HG03442 (cell line): ENCODE data around the gene PIH1D2.
"Not testable (repeated sequence)": the region's sequence is repeated elsewhere in the genome, so short reads cannot be mapped to it uniquely, and the experiment has no call there.

Experiments used
- ATAC-seq: cut with Tn5 transposase; IDR thresholded peaks from one replicate; pipeline ENCODE4 v1.9.1; 2021; ENCODE audit warnings: mild to moderate bottlenecking, moderate library complexity; ENCODE audit not compliant: unreplicated experiment

PIH1D2 gene

DNA sequence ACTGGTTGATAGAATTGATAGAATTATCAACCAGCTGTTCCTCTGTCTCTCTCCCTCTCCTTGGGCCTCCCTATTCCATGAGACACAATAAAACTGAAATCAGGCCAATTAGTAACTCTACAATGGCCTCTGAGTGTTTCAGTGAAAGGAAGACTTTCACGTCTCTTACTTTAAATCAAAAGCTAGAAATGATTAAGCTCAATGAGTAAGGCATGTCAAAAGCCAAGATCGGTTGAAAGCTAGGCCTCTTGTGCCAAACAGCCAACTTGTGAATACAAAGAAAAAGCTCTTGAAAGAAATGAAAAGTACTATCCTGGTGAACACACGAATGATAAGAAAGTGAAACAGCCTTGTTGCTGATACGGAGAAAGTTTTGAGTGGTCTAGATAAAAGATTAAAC, 16.6 kb downstream of the PIH1D2 start:
- no peak for ATAC-seq

DNA sequence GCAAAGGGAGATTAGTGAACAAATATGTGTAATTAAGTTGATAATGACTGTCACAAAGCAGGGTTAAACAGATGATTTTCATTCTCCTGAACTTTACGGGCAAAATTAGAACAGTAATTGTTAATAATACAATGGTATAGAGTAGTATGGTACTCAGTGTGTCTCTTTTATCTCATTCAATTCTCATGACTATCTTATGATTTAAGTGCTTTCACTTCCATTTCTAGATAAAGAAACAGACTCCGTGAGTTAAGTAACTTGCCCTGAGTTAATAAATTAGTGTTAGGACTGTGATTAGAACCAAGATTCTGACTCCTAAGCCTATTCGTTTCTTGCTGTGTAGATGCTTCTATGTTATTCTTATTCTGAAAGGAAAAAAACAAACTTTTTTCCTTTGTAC, 22.0 kb downstream of the PIH1D2 start:
- no peak for ATAC-seq

DNA sequence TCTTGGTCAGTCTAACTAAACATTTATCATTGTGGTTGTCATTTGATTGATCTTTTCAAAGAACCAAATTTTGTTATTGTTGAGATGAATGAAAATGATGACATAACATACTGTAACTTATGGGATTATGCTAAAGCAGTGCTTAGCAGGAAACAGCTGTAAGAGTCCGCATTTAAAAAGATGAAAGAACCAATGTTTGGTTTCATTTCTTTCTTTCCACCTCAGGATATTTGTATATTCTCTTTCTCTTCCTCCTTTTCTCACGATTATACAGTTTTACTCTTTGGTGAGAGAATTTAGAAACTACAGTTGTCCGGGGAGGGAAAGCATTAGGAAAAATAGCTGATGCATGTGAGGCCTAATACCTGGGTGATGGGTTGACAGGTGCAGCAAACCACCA, 23.1 kb downstream of the PIH1D2 start:
- peak; percentile 78 for ATAC-seq

DNA sequence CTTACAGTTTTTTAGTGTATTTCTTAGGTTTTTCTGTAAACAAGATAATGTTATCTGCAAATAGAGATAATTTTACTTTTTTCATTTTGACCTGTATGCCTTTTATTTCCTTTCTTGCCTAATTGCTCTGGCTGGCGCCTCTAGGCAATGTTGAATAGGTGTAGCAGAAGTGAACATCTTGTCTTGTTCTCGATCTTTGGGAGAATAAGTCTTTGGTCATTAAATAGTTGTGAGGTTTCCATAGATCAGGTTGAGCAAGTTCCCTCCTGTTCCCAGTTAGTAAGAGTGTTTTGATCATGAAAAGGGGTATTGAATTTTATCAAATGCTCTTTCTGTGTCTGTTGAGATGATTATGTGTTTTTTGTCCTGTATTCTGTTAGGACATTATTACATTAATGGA, 24.0 kb downstream of the PIH1D2 start:
- no peak for ATAC-seq

DNA sequence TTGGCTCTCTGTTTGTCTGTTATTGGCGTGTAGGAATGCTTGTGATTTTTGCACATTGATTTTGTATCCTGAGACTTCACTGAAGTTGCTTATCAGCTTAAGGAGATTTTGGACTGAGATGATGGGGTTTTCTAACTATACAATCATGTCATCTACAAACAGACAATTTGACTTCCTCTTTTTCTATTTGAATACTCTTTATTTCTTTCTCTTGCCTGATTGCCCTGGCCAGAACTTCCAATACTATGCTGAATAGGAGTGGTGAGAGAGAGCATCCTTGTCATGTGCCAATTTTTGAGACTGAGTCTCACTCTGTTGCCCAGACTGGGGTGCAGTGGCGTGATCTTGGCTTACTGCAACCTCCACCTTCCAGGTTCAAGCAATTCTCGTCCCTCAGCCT, 25.6 kb downstream of the PIH1D2 start:
- not testable (repeated sequence) for ATAC-seq

DNA sequence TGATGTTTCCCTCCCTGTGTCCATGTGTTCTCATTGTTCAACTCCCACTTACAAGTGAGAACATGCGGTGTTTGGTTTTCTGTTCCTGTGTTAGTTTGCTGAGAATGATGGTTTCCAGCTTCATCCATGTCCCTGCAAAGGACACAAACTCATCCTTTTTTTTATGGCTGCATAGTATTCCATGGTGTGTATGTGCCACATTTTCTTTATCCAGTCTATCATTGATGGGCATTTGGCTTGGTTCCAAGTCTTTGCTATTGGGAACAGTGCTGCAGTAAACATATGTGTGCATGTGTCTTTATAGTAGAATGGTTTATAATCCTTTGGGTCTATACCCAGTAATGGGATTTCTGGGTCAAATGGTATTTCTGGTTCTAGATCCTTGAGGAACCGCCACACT, 27.2 kb downstream of the PIH1D2 start:
- not testable (repeated sequence) for ATAC-seq

DNA sequence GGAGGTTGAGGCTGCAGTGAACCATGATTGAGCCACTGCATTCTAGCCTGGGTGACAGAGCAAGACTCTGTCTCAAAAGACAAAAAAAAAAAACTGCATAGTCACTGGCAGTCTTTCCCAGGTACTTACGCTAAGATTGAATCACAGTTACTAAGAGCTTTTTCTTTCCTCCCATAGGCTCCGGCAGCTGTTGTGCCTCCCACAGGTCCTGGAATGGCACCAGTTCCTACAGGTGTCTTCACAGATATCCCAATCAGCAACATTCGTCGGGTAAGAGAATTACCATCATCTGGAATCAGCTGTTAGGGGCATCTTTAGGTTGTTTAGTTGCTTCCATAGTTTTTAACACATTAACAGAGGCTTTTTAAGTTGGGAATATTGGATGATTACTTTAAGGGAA, 28.9 kb downstream of the PIH1D2 start:
- ATAC-seq: no peak

DNA sequence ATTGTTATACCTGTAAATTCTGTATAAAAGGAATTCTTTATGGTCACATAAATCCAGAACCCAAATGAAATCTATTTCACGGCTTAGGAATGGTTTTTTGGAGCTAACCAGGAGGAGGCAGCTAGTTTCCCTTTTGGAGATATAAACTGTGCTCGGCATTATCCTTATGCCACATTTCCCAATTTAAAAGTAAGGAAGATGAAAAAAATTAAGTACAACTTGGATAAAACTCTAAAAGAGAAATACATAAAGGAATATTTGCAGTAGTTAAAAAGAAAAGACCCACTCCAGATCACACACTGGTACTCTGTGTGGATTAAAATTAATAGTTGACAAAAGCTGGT, 30.9 kb downstream of the PIH1D2 start:
- ATAC-seq: no peak

DNA sequence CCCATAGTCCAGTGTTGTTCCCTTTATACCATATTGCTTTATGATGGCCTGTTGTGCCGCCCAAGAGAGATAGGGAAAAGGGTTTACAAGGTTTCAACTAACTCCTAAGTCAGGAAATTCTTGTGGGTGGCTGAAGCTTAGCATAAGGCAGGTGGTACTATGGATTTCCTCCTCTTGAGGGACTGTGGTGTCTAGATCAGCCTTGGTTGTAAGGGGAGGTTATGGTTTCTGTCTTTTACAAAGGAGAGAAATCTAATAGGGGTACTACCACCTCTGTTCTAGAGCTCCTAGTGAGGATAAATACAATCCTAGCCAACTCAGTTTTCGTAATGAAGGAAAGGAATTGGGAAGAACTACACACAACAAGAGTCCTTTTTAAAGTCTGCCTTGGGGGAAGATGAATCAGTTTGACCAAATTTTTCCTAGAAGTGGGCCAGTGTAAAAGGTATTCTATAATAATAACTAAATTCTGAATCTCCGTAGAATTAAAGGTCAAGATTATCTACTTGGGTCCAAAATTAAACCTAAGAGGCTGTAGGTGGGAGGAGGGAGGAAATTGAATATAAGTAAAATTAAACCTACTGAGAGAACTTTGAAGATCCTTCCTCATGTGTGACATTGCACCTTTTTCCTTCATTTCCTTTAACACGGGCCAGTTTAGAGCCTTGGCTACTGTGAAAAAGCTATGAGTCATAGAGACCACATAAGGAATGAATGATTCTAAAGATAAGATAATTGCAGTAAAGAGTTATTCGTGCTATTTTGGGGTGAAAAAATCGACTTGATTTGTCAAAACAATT, 31.5 kb downstream of the PIH1D2 start:
- no peak for ATAC-seq

DNA sequence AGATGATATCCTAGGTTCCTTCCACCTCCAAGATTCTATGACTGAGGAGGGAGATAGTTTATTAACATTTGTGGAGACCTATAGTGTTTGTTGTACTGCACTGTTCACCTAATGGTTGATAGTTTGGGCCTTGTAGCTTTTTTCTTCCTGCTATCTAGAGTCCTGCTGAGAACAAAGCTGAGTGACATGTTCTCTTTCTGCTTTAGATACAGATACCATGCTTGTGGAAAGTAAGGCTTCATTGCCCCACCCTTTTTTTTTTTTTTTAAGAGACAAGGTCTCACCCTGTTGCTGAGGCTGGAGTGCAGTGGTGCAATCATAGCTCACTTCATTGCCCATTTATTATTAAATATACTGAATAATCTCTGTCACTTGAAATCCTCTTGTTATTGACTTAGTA, 36.3 kb downstream of the PIH1D2 start:
- no peak for ATAC-seq

DNA sequence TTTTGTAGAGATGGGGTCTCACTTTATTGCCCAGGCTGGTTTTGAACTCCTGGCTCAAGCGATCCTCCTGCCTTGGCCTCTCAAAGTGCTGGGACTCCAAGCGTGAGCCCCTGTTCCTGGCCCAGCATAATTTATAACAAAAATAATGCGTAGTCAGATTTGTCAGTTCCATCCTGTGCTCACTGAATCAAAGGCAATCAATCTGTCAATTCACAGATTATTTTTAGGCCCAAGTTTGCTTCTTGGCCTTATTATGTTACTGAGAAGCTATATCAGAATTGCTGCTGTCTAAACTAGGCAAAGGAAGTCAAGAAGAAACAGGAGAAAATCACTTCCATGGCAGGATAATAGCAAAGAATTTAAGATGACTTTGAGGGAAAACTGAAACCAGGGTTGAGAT, 39.9 kb downstream of the PIH1D2 start:
- no peak for ATAC-seq

DNA sequence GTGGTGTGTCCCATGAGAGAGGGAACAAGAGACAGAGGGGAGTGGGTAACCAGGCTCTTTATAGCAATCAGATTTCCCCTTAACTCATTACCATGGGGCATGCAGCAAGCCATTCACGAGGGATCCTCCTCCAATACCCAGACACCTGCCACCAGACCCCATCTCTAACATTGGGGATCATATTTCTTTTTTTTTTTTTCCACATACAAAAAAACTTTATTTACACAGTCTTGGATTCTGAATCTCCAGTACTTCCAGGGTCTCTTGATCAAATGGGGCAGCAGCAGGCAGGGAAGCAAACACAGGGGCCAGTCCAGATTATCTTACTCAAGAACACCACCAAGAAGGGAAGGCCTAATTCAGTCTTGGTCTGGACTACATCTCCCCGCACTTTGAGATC, 44.4 kb downstream of the PIH1D2 start:
- ATAC-seq: no peak

DNA sequence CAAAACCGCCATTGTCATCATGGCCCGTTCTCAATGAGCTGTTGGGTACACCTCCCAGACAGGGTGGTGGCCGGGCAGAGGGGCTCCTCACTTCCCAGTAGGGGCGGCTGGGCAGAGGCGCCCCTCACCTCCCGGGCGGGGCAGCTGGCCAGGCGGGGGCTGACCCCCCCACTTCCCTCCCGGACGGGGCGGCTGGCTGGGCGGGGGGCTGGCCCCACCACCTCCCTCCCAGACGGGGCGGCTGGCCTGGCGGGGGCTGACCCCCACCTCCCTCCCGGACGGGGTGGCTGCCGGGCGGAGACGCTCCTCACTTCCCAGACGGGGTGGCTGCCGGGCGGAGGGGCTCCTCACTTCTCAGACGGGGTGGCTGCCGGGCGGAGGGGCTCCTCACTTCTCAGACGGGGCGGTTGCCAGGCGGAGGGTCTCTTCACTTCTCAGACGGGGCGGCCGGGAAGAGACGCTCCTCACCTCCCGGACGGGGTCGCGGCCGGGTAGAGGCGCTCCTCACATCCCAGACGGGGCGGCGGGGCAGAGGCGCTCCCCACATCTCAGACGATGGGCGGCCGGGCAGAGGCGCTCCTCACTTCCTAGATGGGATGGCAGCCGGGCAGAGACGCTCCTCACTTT, 46.9 kb downstream of the PIH1D2 start:
- not testable (repeated sequence) for ATAC-seq

DNA sequence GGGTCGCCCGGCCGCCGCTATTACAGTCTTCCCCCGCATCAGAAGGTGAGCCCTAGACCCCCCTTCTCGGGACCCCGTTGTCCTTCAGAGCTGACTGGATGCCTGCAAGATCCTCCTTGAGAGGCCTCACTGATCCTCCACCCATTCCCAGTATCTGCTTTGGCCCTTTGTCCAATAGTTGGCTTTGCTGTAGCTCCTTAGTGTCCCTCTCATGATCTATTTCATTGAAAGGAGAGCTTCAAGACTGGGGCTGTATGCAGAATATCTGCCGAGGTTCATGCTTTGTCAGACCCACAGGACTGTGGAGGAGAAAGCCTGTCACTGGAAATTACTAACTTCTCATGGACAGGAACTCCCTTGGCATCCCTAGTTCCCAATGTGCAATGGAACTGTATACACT, 48.1 kb downstream of the PIH1D2 start:
- ATAC-seq: no peak

DNA sequence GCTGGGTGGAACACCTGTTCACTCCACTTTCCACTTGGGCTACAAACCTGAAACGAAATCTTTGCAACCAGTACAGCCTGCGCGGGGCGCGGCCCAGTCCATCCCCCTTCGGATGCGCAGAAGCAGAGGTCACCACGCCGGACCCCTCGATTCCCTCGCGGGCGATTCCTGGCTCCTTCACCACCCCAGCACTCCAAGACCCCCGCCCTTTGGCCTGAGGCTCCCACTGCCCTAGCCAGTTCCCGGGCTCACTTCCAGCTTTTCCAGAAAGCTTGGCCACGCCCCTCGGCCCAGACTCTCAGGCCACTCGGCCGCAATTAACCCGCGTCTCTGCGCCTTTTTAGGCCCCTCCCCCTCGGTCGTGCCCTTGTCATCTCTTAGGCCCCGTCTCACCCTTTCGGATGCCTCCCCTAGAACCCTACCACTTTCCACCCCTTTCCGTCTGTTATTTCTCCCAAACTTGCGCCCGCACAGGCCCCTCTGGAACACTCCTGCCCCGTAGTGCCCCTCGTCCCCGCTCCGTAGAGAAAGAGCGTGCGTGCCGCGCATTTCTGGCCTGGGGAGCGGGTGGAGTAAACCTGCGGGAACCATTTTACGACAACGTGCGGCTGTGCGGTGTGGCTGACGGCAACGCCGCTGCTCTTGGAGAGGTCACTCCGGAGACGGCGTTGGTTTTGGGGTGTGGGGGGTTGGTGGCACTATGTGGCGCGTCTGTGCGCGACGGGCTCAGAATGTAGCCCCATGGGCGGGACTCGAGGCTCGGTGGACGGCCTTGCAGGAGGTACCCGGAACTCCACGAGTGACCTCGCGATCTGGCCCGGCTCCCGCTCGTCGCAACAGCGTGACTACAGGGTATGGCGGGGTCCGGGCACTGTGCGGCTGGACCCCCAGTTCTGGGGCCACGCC, 48.8 kb downstream of the PIH1D2 start, which contains the start of gene DLAT:
Gene DLAT (plus strand): TSS at position 636 of the 906 bp plus-strand sequence. CDS start 65 bp downstream, at position 701.
- ATAC-seq: peak; percentile 72

DNA sequence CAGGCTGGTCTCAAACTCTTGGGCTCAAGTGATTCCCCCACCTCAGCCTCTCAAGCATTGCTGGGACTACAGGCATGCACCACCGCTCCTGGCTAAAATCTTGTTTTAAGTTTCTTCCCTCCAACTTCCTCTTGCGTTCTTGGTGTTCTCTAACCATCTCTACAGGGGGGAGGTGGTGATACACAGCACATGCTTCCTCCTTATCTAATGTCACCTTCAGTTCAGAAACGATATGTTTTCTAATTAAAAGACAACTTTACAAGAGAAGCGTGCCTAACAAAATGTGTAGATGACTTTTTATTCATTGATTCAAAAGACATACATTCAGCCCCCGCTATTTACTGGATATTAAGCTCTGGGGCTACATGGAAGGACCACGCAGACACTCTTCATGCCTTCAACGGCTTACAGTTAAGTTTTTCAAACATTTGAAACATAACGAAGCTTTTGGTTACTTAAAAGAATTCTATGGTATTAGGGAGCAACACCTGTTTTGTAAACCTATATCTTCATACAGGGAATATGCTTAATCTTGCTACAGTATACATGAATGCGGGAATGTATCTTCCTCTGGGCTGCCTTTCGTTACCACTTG, 49.5 kb downstream of the PIH1D2 start:
- ATAC-seq: no peak

DNA sequence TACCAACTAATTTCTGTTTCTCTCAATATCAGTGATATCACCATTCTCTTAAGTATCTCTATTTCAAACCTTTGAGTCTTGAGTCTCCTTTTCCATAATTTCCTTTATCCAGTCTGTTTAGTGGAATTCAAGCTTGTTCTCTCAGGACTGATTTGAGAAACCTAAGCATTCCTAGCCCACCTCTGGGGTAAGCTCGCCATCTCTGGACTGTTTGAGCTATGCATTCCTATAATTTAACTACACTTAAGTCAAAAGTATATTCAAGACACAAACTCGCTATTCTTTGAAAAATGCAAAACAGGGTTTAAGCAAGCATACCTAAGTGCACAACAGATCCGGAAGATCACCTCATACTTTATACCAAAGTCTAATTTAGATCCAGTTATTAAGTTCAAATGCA, 50.7 kb downstream of the PIH1D2 start:
- ATAC-seq: no peak

DNA sequence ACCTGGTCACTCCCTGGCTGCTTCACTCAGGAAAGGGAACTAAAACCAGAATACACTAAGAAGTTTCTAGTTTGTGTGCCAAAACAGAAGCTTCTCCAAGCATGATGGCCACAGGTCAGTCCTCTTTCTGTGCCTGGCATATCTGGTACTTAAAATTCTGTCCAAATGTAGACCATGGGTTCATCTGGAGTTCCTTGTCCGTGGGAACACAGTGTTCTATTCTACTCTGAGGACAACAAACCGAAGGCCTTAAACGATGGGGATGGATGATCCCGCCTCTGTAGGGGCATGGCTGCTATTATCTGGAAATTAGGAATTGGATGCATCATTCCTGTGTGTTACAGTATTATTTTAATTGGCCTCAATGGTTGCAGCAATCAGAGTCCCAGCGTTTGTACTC, 54.8 kb downstream of the PIH1D2 start:
- ATAC-seq: no peak
